ENCODE results near the gene ALDH18A1. TPM values are rescaled to one million over a fixed set of nuclear protein-coding genes. Genes with fewer than 3 reads are reported as not detected.

The ALDH18A1 gene
- total RNA-seq, 1 experiment from 2014 or later = 50.1 TPM

DNA sequence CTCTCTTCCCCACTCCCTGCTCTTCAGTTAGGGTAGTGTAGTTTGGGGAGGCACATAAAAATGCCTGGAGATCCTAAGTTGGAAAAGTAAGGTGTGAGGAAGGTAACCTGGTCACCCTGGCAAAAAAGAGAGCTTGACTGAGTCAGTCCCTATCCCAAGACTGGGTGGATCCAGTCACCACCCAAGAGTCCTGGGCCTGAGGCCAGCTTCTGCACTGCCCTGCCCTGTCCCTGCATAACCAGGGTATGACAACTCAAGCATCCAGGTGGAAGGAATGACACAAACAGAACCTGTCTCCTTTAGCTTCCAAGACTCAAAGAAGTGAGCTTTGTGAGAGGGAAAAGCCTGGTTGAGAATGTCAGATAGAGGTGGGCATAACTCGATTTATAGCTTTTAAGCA lies 68.5 kb downstream of the ALDH18A1 start:
- DNase-seq = no peak
- Mint-ChIP-seq H3K4me3 (ENCODE audit: low read depth, unreplicated experiment) (no peak overlapping the region), H3K4me1 (ENCODE audit: low read depth, unreplicated experiment) (no peaks in the 10 kb centered on the region), H3K27ac (ENCODE audit: unreplicated experiment) (no peak overlapping the region), H3K27me3 (ENCODE audit: unreplicated experiment) (peaks cover 6% of the 10 kb centered on the region), H3K36me3 (ENCODE audit: insufficient read depth, unreplicated experiment) (no peaks in the 10 kb centered on the region), H3K9me3 (ENCODE audit: low read depth, unreplicated experiment) (no peaks in the 10 kb centered on the region)
- TF ChIP-seq, protein P1, sequence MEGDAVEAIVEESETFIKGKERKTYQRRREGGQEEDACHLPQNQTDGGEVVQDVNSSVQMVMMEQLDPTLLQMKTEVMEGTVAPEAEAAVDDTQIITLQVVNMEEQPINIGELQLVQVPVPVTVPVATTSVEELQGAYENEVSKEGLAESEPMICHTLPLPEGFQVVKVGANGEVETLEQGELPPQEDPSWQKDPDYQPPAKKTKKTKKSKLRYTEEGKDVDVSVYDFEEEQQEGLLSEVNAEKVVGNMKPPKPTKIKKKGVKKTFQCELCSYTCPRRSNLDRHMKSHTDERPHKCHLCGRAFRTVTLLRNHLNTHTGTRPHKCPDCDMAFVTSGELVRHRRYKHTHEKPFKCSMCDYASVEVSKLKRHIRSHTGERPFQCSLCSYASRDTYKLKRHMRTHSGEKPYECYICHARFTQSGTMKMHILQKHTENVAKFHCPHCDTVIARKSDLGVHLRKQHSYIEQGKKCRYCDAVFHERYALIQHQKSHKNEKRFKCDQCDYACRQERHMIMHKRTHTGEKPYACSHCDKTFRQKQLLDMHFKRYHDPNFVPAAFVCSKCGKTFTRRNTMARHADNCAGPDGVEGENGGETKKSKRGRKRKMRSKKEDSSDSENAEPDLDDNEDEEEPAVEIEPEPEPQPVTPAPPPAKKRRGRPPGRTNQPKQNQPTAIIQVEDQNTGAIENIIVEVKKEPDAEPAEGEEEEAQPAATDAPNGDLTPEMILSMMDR (IDR thresholded peaks at IDR 0.05; ENCODE audit: unreplicated experiment) = no peak
- CTCF ChIA-PET = interaction anchor here (0.9 kb wide), 1 partner anchor 158 kb away, joined by 3 read pairs; no protein-coding TSS in a partner anchor
- intact Hi-C loops (cut with micrococcal nuclease; ENCODE audit: unreplicated experiment) = no loop called here
- no TSS peak for BruUV-seq (replicated peaks)

DNA sequence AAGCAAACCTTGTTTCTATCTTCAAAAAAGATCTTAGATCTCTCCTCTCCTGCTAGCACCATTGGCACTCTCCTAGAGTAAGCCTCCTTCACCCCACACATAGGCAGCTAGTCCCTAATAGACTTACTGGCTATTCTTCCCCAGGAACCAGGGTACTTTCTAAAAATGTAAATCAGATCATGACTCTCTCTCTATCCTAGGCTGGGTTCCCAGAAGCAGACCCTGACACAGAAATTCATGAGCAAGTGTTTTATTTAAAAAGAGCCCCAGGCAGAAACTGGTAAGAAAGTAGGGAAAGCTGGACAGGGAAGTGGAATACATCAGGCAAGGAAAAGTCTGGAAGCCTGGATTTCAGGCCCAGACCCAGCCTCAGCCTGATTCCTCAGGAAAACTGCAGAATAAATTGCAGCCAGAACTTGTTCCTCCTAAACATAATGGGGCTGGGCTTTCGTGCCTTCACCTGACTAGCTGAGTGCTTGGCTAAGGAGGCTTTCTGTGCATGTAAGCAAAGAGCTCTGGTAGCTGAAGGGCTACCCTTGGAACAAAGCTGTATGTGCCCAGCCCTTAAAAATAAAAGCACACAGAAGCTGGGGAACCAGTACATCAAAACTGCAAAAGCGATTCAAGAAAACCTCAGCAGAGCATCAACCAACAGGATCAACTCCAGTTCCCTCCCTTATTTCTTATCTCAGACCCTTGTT lies 76.5 kb downstream of the ALDH18A1 start:
- no peak overlapping the region for H3K4me3 Mint-ChIP-seq (ENCODE audit: low read depth, unreplicated experiment)
- TF ChIP-seq, protein P1 (IDR thresholded peaks at IDR 0.05; ENCODE audit: unreplicated experiment) = no peak
- no peaks in the 10 kb centered on the region for H3K36me3 Mint-ChIP-seq (ENCODE audit: insufficient read depth, unreplicated experiment)
- DNase-seq = no peak
- no peak overlapping the region for H3K27ac Mint-ChIP-seq (ENCODE audit: unreplicated experiment)
- intact Hi-C loops (cut with micrococcal nuclease; ENCODE audit: unreplicated experiment) = no loop called here
- CTCF ChIA-PET = no interaction called here
- H3K27me3 Mint-ChIP-seq (ENCODE audit: unreplicated experiment) = peaks cover 61% of the 10 kb centered on the region
- H3K9me3 Mint-ChIP-seq (ENCODE audit: low read depth, unreplicated experiment) = no peaks in the 10 kb centered on the region
- BruUV-seq (replicated peaks) = no TSS peak
- no peaks in the 10 kb centered on the region for H3K4me1 Mint-ChIP-seq (ENCODE audit: low read depth, unreplicated experiment)

DNA sequence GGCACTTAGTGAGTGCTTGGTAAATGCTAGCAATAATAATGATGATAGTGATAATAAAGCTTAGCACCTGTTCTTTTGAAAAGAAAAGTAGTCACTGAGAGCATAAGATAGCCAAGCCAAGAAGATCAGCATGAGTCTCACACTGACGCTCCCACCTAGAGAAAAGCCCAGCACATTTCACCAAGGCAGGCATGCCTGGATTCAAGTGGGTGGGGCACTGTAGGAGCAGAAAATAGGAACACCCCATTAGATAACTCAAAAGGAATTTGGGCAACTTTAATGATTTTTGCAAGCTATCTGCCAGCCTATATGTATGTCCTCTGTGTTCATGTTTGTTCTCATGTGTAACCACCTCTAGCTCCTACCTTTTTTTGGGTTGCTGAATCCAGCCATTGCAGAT lies 77.2 kb downstream of the ALDH18A1 start:
- H3K36me3 Mint-ChIP-seq (ENCODE audit: insufficient read depth, unreplicated experiment) = no peaks in the 10 kb centered on the region
- H3K4me3 Mint-ChIP-seq (ENCODE audit: low read depth, unreplicated experiment) = no peak overlapping the region
- no peaks in the 10 kb centered on the region for H3K9me3 Mint-ChIP-seq (ENCODE audit: low read depth, unreplicated experiment)
- TF ChIP-seq, protein P1 (IDR thresholded peaks at IDR 0.05; ENCODE audit: unreplicated experiment) = no peak
- DNase-seq = no peak
- no peak overlapping the region for H3K27ac Mint-ChIP-seq (ENCODE audit: unreplicated experiment)
- peaks cover 68% of the 10 kb centered on the region for H3K27me3 Mint-ChIP-seq (ENCODE audit: unreplicated experiment)
- no peaks in the 10 kb centered on the region for H3K4me1 Mint-ChIP-seq (ENCODE audit: low read depth, unreplicated experiment)
- intact Hi-C loops (cut with micrococcal nuclease; ENCODE audit: unreplicated experiment) = no loop called here
- no TSS peak for BruUV-seq (replicated peaks)
- CTCF ChIA-PET = no interaction called here

DNA sequence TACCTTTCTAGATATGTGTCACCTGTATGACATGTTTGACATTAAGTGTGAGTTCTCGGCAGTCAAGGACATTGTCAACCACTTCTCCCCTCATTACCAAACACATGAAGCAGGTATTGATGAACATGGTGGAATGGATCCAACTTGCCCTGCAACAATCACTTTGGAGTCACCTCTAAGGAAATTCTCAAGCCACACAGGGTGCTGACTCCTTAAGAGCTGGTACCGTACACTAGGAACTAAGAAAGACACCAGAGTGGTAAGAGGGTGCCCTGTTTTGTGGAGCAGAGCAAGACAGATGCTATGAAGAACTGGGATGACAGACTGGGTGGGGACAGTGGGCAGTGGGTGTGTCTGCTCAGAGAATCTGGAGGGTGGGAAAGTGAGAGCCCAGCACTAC lies 77.9 kb downstream of the ALDH18A1 start:
- Mint-ChIP-seq H3K9me3 (ENCODE audit: low read depth, unreplicated experiment) (no peaks in the 10 kb centered on the region), H3K36me3 (ENCODE audit: insufficient read depth, unreplicated experiment) (no peaks in the 10 kb centered on the region), H3K27ac (ENCODE audit: unreplicated experiment) (no peak overlapping the region), H3K4me1 (ENCODE audit: low read depth, unreplicated experiment) (no peaks in the 10 kb centered on the region), H3K4me3 (ENCODE audit: low read depth, unreplicated experiment) (no peak overlapping the region), H3K27me3 (ENCODE audit: unreplicated experiment) (peaks cover 74% of the 10 kb centered on the region)
- intact Hi-C loops (cut with micrococcal nuclease; ENCODE audit: unreplicated experiment) = no loop called here
- TF ChIP-seq, protein P1 (IDR thresholded peaks at IDR 0.05; ENCODE audit: unreplicated experiment) = no peak
- CTCF ChIA-PET = no interaction called here
- no peak for DNase-seq
- BruUV-seq (replicated peaks) = no TSS peak
